ENCODE measurements around the gene WBP2. TPM values are rescaled to one million over a fixed set of nuclear protein-coding genes. Genes with fewer than 3 reads are reported as not detected.

Gene WBP2
- total and polyA plus RNA-seq, 2 of the 13 experiments (the other 11 are each of a cell fraction or from before 2014, with no cell fraction given): 29.2 to 29.5 TPM

DNA sequence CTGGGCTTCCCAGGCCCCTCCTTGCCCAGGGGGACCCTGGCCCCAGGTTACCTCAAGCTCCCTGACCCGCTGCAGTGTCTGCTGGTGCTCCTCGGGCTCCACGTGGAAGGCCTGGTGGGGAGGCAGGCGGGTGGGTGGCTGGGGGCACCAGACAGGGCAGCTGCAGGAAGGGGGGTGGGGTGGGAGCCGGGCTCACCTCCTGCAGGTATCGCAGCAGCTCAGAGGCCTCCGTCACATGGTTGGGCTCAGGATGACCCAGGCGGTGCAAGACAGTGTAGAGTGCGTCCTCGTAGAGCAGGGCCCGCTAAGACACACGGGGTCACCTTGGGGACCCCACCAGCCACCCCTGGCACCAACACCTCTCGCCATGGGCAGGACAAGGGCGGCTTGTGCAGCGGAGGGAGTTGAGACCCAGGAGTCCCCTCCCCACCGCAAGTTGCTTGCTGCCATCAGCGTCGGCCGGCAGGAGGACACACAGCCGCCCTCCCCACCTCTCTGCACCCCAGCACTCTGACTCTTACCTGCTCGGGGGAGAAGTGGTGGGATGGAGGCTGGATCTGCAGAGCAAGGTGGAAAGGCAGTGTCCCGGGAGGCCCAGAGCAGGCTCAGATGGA, 12.1 kb downstream of the WBP2 start (continued):
- TF ChIP-seq SOX13 (IDR thresholded peaks at IDR 0.05) (no peak), SOX13 (CRISPR knock-in tag; conservative IDR thresholded peaks at IDR 0.05 in 1 of 2, IDR thresholded peaks at IDR 0.05 in 1 of 2) (0 out of 4 replicates have a peak, but pooled peaks of 1 of the 2 experiments have one; percentile 3), ZNF768 (CRISPR knock-in tag; IDR thresholded peaks at IDR 0.05) (0 out of 2 replicates have a peak, but pooled peaks have one; percentile 10), SRSF1 (optimal IDR thresholded peaks at IDR 0.05; ENCODE audit: low read depth, low read length) (peak; percentile 20), ZNF124 (CRISPR knock-in tag; IDR thresholded peaks at IDR 0.05) (no peak), BCL6 (CRISPR knock-in tag; IDR thresholded peaks at IDR 0.05) (no peak), MYC (CRISPR knock-in tag; IDR thresholded peaks at IDR 0.05; ENCODE audit: borderline replicate concordance) (no peak), ZNF839 (CRISPR knock-in tag; IDR thresholded peaks at IDR 0.05; ENCODE audit: borderline replicate concordance) (no peak), EED (CRISPR knock-in tag; IDR thresholded peaks at IDR 0.05) (peak; percentile 86; the same call in 1 of the 2 replicates), CAMTA2 (CRISPR knock-in tag; IDR thresholded peaks at IDR 0.05; ENCODE audit: borderline replicate concordance) (peak; percentile 24; the same call in 1 of the 2 replicates), ASH2L (IDR thresholded peaks at IDR 0.05; ENCODE audit: insufficient read length, low read depth, low read length) (no peak), MAZ (IDR thresholded peaks at IDR 0.05; ENCODE audit: borderline replicate concordance, low read depth, low read length) (no peak), MAZ (CRISPR knock-in tag; IDR thresholded peaks at IDR 0.05; ENCODE audit: low read depth) (no peak), NR2F1 (CRISPR knock-in tag; IDR thresholded peaks at IDR 0.05) (no peak), SIN3B (IDR thresholded peaks at IDR 0.05; ENCODE audit: low read length) (no peak), SIX4 (CRISPR knock-in tag; IDR thresholded peaks at IDR 0.05) (no peak), MZF1 (CRISPR knock-in tag; IDR thresholded peaks at IDR 0.05; ENCODE audit: borderline replicate concordance) (no peak), HNF4G (IDR thresholded peaks at IDR 0.05; ENCODE audit: borderline replicate concordance, low read depth, low read length) (no peak), HNF4G (CRISPR knock-in tag; IDR thresholded peaks at IDR 0.05; ENCODE audit: borderline replicate concordance, low read depth) (no peak)
- TF ChIP-seq, protein P1, sequence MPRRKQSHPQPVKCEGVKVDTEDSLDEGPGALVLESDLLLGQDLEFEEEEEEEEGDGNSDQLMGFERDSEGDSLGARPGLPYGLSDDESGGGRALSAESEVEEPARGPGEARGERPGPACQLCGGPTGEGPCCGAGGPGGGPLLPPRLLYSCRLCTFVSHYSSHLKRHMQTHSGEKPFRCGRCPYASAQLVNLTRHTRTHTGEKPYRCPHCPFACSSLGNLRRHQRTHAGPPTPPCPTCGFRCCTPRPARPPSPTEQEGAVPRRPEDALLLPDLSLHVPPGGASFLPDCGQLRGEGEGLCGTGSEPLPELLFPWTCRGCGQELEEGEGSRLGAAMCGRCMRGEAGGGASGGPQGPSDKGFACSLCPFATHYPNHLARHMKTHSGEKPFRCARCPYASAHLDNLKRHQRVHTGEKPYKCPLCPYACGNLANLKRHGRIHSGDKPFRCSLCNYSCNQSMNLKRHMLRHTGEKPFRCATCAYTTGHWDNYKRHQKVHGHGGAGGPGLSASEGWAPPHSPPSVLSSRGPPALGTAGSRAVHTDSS (CRISPR knock-in tag; conservative IDR thresholded peaks at IDR 0.05): no peak
- TF ChIP-seq, protein P2, sequence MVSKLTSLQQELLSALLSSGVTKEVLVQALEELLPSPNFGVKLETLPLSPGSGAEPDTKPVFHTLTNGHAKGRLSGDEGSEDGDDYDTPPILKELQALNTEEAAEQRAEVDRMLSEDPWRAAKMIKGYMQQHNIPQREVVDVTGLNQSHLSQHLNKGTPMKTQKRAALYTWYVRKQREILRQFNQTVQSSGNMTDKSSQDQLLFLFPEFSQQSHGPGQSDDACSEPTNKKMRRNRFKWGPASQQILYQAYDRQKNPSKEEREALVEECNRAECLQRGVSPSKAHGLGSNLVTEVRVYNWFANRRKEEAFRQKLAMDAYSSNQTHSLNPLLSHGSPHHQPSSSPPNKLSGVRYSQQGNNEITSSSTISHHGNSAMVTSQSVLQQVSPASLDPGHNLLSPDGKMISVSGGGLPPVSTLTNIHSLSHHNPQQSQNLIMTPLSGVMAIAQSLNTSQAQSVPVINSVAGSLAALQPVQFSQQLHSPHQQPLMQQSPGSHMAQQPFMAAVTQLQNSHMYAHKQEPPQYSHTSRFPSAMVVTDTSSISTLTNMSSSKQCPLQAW (CRISPR knock-in tag; IDR thresholded peaks at IDR 0.05): no peak
- TF ChIP-seq, protein P3, sequence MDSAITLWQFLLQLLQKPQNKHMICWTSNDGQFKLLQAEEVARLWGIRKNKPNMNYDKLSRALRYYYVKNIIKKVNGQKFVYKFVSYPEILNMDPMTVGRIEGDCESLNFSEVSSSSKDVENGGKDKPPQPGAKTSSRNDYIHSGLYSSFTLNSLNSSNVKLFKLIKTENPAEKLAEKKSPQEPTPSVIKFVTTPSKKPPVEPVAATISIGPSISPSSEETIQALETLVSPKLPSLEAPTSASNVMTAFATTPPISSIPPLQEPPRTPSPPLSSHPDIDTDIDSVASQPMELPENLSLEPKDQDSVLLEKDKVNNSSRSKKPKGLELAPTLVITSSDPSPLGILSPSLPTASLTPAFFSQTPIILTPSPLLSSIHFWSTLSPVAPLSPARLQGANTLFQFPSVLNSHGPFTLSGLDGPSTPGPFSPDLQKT (CRISPR knock-in tag; IDR thresholded peaks at IDR 0.05; ENCODE audit: borderline replicate concordance): no peak
- TF ChIP-seq, protein P4, sequence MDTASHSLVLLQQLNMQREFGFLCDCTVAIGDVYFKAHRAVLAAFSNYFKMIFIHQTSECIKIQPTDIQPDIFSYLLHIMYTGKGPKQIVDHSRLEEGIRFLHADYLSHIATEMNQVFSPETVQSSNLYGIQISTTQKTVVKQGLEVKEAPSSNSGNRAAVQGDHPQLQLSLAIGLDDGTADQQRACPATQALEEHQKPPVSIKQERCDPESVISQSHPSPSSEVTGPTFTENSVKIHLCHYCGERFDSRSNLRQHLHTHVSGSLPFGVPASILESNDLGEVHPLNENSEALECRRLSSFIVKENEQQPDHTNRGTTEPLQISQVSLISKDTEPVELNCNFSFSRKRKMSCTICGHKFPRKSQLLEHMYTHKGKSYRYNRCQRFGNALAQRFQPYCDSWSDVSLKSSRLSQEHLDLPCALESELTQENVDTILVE (CRISPR knock-in tag; IDR thresholded peaks at IDR 0.05): no peak
- TF ChIP-seq, protein P5, sequence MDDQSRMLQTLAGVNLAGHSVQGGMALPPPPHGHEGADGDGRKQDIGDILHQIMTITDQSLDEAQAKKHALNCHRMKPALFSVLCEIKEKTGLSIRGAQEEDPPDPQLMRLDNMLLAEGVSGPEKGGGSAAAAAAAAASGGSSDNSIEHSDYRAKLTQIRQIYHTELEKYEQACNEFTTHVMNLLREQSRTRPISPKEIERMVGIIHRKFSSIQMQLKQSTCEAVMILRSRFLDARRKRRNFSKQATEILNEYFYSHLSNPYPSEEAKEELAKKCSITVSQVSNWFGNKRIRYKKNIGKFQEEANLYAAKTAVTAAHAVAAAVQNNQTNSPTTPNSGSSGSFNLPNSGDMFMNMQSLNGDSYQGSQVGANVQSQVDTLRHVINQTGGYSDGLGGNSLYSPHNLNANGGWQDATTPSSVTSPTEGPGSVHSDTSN (CRISPR knock-in tag; IDR thresholded peaks at IDR 0.05; ENCODE audit: borderline replicate concordance): no peak

All from HepG2 (cell line).